Stomach (tissue), 4 donors: ENCODE data around the gene KLHL22.

Experiments
- EP300 ChIP-seq: sonication (generic); formaldehyde crosslinking; IDR thresholded peaks from one replicate; pipeline ENCODE4 v1.6.1; 2017; ENCODE audit warnings: antibody characterized with exemption
- POLR2AphosphoS5 ChIP-seq, 3 donors: sonication (generic); formaldehyde crosslinking; IDR thresholded peaks; one replicate each; pipeline ENCODE4 v1.6.1; 2016; ENCODE audit warnings: antibody characterized with exemption in 3 of 3
- TF ChIP-seq, protein P1 (sequence below), 7 experiments: fragments of 450-650 bp in 4 of 7; fragments of 200-600 bp in 3 of 7; sonication (generic) in 3 of 7; IDR thresholded peaks; one replicate each; pipeline ENCODE4 v1.5.1; 2016 to 2019; ENCODE audit warnings: antibody characterized with exemption in 7 of 7, control low read depth in 2 of 7, mild to moderate bottlenecking in 1 of 7

DNA sequence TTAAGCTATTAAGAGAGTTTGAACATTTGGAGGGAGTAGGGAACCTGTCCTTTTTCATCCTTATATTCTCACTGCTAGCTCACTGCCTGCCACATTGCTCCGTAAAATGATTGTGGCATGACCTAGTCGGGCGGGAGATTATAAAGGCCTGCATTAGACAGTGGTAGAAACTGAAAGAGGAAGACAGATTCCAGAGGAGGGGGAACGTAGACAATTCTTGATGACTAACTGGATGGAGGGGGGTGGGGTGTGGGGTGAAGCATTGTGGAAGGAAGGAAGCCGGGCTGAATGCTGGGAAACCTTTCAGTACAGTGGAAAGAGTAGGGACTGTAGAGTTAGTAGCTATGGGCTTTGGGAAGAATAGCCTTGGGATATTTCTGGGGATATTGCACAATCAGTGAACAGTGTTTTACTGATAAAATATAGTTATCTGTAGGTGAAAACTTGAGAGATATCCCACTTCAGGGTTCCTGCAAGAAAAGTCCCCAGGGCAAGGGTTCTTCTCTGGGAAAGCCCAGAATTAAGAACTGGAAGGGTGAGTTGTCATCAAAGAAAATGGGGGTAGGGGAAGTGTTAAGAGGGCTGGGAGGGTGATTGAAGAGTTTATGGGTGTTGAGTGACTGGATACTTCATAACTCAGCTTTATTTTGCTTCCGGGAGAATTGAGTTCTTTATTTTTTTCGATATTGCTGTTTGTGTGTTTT is 13.9 kb upstream of the KLHL22 start:
- TF ChIP-seq POLR2AphosphoS5 (IDR thresholded peaks at IDR 0.05) (peak in 2 of 3 donors; percentile 70 to 86), EP300 (no peak)
- TF ChIP-seq, protein P1, sequence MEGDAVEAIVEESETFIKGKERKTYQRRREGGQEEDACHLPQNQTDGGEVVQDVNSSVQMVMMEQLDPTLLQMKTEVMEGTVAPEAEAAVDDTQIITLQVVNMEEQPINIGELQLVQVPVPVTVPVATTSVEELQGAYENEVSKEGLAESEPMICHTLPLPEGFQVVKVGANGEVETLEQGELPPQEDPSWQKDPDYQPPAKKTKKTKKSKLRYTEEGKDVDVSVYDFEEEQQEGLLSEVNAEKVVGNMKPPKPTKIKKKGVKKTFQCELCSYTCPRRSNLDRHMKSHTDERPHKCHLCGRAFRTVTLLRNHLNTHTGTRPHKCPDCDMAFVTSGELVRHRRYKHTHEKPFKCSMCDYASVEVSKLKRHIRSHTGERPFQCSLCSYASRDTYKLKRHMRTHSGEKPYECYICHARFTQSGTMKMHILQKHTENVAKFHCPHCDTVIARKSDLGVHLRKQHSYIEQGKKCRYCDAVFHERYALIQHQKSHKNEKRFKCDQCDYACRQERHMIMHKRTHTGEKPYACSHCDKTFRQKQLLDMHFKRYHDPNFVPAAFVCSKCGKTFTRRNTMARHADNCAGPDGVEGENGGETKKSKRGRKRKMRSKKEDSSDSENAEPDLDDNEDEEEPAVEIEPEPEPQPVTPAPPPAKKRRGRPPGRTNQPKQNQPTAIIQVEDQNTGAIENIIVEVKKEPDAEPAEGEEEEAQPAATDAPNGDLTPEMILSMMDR (IDR thresholded peaks at IDR 0.05) = no peak
